KMS-11 (cell line): ENCODE data around the gene GAS2L3.
A peak's percentile ranks its signal among the peaks of the same experiment; 100 is the strongest.

ENCODE experiments used
- H2AFZ ChIP-seq: fragments of 200-600 bp; sonication (generic); 2 replicates; pipeline ENCODE4 v1.6.1; 2016; ENCODE audit warnings: antibody characterized with exemption, mixed run types, low read depth
- H3K27ac ChIP-seq: fragments of 200-600 bp; sonication (generic); 2 replicates; pipeline ENCODE4 v1.6.1; 2016; ENCODE audit warnings: mild to moderate bottlenecking, mixed run types
- H3K27me3 ChIP-seq: fragments of 200-600 bp; sonication (generic); 2 replicates; pipeline ENCODE4 v1.6.1; 2017; ENCODE audit warnings: mild to moderate bottlenecking, low read depth, mixed run types, moderate library complexity; ENCODE audit not compliant: insufficient read depth
- H3K36me3 ChIP-seq: fragments of 200-600 bp; sonication (generic); 2 replicates; pipeline ENCODE4 v1.6.1; 2017; ENCODE audit warnings: mild to moderate bottlenecking, mixed run types; ENCODE audit not compliant: insufficient read depth
- H3K4me1 ChIP-seq: fragments of 200-600 bp; sonication (generic); 2 replicates; pipeline ENCODE4 v1.6.1; 2016; ENCODE audit warnings: mild to moderate bottlenecking, low read depth, mixed run types; ENCODE audit not compliant: poor library complexity, severe bottlenecking
- H3K4me2 ChIP-seq: fragments of 200-600 bp; sonication (generic); 2 replicates; pipeline ENCODE4 v1.7.0; 2016; ENCODE audit warnings: mild to moderate bottlenecking, mixed run types
- H3K4me3 ChIP-seq: fragments of 200-600 bp; sonication (generic); IDR thresholded peaks from 2 replicates; pipeline ENCODE4 v1.6.1; 2017; ENCODE audit warnings: low read depth, low read length, mixed read lengths; ENCODE audit not compliant: insufficient read depth
- H3K79me2 ChIP-seq: fragments of 200-600 bp; sonication (generic); 2 replicates; pipeline ENCODE4 v1.6.1; 2016; ENCODE audit warnings: low read depth, mixed run types; ENCODE audit not compliant: insufficient read depth
- H3K9ac ChIP-seq: fragments of 200-600 bp; sonication (generic); 2 replicates; pipeline ENCODE4 v1.6.1; 2016; ENCODE audit warnings: mild to moderate bottlenecking, mixed run types
- H4K20me1 ChIP-seq: fragments of 200-600 bp; sonication (generic); 2 replicates; pipeline ENCODE4 v1.6.1; 2016; ENCODE audit warnings: mild to moderate bottlenecking, mixed run types; ENCODE audit not compliant: insufficient read depth
- CTCF ChIP-seq: fragments of 200-600 bp; sonication (generic); conservative IDR thresholded peaks from 2 replicates; pipeline ENCODE4 v1.6.1; 2017; ENCODE audit warnings: low read depth, mild to moderate bottlenecking, antibody characterized with exemption, low read length, moderate library complexity, mixed read lengths

The GAS2L3 gene

GRCh38 chr12:100672075-100672592 is 98.7 kb downstream of the GAS2L3 start:
- Histone ChIP-seq H3K36me3 (no peaks in the 10 kb centered on the region), H4K20me1 (no peaks in the 10 kb centered on the region), H3K27ac (no peak overlapping the region), H3K4me1 (peaks cover 34% of the 10 kb centered on the region), H2AFZ (no peak overlapping the region), H3K9ac (no peak overlapping the region), H3K4me3 (no peak overlapping the region), H3K4me2 (peak overlapping the region; percentile 31; the same call in 1 of the 2 replicates), H3K27me3 (no peaks in the 10 kb centered on the region), H3K79me2 (no peaks in the 10 kb centered on the region)
- TF ChIP-seq CTCF: peak; percentile 72

GRCh38 chr12:100674036-100674888 is 100.8 kb downstream of the GAS2L3 start:
- Histone ChIP-seq H3K4me1 (peaks cover 34% of the 10 kb centered on the region), H3K4me3 (no peak overlapping the region), H2AFZ (no peak overlapping the region), H4K20me1 (no peaks in the 10 kb centered on the region), H3K36me3 (no peaks in the 10 kb centered on the region), H3K79me2 (no peaks in the 10 kb centered on the region), H3K27me3 (no peaks in the 10 kb centered on the region), H3K4me2 (peak overlapping the region; percentile 31; the same call in 1 of the 2 replicates), H3K9ac (no peak overlapping the region), H3K27ac (no peak overlapping the region)
- no peak for TF ChIP-seq CTCF
